Measurements from ENCODE around the gene RPL19.
A peak's percentile ranks its signal among the peaks of the same experiment; 100 is the strongest.
"Not testable (repeated sequence)": the region's sequence is repeated elsewhere in the genome, so short reads cannot be mapped to it uniquely, and the experiment has no call there.

RPL19 gene

DNA sequence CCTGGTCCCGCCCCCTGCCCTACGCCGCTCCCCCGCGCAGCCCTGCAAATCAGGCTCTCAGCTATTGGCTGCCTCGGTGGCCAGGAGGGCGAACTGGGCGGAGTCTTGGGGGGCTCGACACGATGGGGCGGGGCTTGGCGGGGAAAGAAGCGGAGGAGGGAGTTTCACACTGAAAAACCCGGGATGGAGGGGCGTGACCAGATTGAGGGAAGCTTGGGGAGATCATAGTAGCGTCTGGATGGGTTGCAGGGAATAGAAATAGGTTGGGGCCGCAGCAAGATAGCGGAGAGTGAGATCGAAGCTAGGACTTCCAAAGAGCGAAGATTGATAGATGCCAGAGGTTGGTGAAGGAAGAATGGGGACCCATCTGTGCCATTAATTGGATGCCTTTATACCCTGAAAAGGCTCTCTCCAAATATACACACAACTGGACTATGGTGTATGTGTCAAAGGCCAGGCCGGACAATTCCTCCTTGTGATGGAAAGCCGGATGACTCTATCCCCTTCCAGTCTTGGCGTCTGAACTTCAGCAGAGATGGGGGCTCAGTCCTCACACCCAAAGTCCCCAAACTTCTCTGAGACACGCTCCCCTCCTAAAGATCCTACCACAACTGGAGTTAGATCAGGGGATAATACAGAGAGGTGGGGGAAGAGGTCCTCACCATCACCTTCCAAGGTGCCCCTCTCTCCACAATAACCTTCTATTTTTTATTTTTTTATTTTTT lies 26.0 kb downstream of the RPL19 start:
- DNase-seq, result peak; percentile 33 to 35

DNA sequence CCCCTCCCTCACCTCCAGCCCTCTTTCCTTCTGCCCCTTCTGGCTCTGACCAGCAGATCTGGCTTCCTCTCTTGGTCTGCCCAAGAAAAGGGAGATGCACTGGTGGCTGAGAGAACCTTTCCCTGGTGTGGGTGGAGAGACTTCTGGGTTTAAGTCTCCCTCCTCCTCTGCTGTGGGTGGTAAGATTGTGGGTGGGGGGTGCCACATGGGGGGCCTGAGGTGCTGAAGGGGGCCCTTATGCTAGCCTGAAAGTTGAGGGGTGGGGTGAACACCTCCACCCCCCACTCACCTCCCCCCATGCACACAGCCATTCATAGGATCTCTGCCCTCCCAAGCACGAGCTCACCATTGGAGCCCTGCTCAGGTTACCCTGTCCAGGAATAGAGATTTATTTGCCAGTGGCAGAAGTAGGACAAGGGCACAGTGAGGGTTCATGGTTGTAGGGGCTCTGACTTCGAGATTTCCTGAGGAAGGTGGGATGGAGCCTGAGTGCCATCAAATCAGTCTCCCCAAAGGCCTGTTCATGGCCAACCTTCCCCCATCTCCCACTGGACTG lies 27.4 kb downstream of the RPL19 start:
- no peak for DNase-seq

DNA sequence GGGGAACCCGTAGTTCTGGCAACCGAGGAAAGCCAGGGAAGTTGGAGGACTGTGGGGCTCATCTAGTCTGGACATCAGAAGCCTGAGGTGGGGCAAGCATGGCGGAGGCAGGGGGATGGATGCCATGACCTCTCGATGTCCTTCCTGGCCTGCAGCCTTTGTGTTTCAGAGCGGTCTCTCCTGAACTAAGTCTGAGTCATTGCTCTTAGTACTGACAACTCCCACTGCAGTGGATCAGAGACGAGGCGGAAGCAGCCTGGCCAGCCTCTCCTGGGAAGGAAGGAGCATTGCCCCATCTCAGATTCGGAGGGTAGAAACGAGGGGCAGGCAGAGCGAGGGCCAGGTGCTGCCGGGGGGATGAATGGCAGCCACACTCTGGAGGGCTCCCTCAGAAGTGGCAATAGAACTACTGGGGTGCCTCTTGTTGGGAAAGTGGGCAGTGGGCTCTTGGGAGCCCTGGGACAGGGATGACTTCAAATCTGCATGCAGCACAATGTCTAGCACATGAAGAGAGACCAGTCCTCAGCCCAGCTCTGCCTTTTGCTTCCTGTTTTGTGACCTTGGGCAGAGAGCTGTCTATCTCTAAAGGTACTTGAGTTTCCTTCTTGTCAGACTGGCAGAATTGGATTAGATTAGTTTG lies 29.3 kb downstream of the RPL19 start:
- no peak for DNase-seq

DNA sequence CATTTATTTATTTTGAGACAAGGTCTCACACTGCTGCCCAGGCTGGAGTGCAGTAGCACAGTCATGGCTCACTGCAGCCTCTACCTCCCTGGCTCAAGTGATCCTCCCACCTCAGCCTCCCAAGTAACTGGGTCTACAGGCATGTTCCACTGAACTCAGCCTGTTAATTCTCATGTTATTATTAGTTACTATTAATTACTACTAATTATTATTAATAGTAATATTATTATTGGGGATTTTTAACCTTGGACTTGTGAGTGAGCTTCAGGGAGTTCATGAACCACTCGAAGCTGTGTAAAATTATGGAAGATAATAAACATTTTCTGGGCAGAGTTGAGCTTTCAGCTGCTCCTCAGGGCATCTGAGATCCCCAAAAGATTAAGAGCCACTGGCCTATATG lies 30.3 kb downstream of the RPL19 start:
- DNase-seq, result no peak

DNA sequence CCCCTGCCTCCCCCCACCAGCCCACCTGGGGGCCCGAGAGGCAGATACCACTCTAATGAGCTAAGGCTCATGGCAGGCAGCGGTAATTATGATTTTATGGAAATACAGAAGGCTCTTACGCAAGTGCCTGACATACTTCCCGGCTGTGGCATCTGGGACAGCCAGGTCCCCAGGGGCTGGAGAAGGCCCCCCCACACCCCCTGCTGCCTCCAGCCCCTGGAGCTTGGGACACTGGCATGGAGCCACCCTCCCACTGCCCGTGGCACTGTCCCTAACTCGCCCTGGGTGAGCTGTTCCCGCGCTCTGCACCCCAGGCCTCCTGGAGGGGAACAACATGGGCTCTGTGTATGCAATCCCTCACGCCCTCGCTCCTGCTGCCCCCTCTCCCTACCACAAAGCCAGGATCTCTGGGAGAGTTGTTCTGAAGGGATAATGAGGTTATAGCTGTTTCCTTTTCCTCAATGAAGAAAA lies 31.0 kb downstream of the RPL19 start:
- no peak for DNase-seq

DNA sequence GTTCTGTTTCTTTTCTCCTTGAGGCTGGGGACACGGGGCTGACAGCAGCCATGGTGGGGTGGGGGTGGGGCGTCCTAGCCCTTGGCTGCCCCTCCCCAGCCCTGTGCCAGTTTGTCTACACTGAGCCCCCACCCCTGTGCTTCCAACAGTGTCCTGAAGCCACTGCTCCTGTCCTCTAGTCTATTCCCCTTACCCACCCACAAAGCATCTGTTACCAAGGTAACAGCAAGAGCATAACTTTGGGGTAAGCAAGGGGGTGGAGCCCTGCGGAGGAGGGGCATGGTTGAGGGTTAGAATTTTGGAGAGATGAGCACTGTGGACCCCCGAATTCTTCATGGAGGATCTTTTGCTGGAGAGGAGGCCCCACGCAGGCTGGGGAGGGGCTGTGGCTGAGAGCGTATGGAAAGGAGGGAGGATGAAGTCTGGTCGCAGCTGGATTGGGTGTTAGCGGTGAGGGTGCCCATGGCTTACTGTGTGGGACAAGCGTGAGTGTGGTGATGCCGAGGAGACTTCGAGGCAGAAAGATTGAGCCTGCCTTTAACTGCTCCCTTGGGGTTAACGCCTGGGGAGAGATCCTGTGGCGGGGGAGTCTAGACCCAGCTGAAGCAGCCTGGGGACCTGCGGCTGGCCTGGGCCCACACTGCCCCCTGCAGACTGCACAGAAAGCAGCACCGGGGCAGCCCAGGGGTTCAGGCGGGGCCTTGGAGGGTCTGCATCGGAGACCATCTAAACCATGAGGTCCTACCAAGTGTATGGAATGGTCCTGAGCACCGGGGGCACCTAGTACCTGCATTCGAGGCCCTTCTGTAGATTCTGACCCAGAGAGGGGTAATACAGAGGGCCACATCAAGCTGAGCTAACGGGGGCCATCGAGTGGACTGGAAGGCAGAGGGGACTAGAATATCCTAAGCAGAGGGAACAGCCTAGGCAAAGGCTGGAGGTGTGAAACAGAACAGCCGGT lies 31.8 kb downstream of the RPL19 start:
- peak; percentile 44 to 46 for DNase-seq

DNA sequence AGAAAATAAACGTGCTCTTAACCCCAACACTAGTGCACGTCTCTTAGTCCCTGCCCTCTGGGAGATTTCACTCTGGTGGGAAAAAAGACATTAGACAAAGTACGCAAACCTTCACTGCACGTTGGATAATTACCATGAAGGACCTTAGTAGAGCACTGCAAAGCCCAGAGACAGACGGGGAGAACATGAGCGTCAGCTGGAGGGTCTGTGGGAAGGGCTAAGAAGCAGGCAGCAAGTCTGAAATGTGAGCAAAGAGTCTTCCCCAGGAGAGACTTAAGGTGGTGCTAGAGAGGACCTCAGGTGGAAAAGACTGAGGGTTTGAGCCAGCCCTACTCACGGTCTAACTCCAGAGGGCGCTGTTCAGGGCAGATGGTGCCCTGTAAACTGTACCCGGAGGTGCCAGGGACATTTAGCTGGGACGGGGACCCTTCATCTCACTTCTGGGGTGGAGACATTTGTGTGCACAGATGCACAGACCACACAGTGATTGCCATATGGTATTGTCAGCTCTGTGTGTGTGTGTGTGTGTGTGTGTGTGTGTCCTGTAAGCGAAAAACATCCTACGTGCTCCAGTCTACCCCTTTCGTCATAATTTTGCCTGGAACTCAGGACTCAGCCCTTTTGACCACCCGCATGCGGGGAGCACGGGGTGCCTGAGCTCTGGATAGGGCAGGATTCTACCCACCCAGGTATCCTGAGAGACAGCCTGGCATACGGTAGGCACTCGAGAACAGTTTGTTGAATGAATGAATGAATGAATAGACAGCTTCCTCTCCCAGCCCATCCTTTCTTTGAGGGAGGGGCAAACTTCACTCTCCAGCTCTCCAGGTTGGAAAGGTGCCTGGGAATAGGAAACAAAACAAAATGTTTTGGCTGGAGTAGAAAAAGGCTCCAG lies 35.7 kb downstream of the RPL19 start:
- peak; percentile 11 to 27 for DNase-seq

DNA sequence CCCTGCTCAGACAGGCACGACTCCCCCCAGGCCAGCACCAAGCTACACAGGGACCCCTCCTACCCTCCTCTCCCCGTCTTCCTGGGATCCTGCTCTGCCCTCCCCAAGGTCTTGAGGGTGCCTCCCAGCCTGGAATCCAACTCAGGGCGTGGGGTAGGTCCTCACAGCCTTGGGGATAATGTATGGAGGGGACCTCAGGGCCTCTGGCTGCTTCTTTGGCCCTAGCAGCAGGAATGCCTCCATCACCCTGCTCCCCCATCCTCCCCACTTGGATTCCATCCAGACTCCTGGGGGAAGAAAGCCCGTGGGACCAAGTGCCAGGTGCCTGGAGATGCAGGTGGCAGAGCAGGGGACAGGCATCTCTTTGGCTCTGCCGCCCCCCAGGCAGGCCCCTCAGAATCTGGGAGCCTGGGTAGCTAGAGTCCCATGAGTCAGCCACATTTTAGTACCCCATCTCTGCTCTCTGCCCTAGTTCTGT lies 36.4 kb downstream of the RPL19 start:
- DNase-seq, result no peak

DNA sequence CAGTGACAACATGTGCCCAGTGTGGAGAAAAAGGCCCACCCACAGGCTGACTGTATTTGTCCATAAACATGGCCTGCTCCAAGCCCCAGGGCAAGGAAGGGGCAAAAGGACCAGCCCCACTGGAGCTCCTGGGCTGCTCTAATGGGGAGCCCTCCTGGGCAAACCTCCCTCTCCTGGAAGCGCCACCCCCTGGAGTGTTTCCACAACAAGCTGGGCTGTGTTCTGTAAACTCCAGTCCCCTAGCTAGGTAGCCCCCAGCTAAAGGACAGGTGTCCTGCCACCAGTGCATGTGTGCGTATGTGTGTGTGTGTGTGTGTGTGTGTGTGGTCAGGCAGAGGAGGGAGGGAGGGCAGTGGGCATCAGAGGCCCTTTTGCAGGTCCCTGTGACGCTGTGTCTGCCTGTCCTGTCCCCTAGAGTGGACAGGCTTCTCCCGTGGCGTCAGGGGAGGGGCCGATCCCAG lies 36.9 kb downstream of the RPL19 start:
- no peak for DNase-seq

DNA sequence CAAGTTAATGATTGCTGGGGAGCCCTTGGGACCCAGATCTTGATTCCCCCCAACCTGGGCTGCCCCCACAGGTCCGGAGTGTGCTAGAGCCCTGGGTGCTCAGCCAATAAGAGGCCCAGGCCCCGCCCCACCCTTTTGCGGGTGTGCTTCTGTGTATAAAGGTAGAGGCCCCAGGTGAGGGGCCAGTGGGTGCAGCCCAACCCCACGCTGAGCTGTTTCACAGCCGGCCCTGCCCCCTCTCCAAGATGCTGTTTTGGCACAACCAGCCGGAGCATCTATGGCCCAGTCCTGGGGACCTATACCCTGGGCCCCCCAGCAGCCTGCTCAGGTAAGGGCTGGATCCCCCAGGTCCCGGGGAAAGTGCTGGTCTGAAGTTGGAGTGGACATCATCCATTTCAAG lies 37.5 kb downstream of the RPL19 start:
- no peak for DNase-seq

DNA sequence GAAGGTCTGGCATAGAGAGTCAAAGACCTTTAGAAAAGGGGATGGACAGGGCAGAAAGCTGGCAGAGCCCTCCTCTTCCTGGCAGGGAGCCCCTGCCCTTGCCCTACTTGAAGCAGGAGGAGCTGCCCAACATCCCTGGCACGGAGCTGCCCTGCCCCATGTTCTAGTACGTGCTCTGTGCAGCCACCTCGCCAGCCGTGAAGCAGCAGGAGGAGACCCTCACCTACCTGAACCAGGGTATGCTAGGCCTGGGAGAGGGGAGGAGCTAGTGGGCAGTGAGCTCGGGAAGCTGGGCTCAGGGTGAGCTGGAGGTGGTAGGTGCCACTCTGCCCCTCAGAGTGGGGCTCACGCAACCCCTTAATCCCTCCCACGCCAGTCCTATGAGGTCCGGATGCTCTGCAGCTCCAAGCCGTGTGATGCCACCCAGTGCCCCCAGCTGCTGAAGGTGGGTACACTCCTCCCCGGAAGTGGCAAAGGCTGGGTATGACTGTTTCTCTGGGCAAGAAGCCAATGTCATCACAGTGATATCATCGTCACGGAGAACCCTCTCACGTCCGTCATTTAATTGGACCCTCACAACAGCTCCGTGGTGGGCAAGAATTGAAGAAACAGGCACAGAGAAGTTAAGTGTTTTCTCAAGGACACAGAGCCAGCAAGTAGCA lies 38.4 kb downstream of the RPL19 start:
- peak; percentile 68 to 73 for DNase-seq

DNA sequence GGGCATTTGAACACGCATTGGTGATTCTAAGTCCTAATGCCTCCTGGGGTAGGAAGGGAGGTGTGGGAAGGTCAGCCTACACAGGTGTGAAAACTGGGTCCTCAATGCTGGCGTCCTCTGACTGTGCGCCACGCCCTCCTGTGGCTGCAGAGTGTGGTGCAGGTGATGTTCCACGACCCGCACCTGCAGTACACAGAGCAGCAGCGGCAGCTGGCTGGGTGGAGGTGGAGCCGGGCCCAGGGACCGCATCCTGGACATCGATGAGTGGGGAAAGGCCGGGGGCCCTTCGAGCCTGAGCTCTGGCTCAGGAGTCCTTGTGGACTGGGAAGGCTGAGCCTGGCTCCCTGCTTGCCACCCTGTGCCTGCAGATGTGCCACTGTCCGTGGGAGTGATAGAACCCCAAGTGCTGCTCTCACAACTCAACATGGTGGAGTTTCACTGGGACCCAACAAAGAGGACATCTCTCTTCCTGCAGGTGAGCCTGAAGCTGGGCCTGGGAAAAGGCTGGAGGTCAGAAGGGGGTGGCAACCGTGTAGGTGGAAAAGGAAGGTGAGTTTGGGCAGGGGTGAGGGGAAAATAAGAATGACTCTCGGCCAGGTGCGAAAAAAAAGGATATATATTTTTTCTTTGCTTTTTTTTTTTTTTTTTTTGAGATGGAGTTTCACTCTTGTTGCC lies 39.7 kb downstream of the RPL19 start:
- peak; percentile 59 to 64 for DNase-seq

DNA sequence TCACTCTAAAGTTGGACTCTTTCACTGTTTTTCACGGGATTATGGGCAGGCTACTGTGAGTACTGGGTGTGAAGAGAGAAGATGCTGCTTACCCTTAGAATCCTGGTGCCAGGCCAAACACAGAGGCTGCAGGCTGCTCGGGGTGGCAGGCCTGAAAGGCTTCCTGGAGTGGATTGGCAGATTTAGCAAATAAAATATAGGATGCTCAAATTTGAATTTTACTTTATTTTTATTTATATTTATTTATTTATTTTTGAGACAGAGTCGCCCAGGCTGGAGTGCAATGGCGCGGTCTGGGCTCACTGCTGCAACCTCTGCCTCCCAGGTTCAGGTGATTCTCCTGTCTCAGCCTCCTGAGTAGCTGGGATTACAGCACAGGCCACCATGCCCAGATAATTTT lies 40.5 kb downstream of the RPL19 start:
- DNase-seq, result no peak

DNA sequence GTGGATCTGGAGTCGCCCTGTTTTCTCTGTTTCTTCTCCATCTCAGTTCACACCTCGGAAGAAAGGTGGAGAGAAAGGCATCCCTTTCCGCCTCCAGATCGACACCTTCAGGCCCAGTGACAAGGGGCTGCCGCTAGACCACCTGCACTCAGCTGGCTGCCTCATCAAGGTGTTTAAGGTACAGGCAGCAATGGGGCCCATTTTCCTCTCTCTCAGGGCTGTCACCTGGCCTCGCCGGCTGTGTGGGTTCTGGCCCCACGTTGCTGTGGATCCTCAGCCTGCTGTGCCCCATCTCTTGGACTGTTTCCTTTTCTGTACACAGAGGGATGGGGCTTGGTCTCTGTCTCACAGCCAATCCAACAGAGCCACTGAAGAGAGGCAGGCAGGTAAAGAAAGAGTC lies 43.1 kb downstream of the RPL19 start:
- no peak for DNase-seq

DNA sequence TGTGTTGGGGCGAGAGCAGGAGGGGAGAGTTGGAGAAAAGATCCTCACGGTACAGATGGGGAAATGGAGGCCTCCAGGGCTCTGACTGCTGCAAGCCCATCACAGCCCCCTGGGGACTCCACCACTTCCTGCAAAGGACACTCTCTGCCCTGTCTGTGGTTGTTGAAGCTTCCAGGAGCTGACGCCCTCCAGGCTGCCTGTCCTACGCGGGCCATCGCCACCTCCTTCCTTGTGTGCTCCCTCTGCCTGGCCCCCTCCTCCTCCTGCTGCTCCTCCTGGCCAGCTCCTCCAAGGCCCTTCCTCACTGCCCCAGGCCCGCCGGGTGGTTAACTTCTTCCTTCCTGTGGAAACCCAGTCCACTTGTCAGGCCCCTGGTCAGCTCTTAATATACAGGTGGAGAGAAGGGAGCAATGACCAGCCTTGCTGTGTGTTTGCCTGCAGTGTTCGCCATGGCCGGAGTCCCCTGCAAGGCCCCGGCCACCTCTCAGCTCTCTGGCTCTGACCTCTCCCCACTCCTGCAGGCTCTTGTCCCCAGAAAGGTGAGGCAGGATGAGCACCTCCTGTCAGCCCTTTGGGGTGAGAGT lies 44.0 kb downstream of the RPL19 start:
- DNase-seq, result no peak

DNA sequence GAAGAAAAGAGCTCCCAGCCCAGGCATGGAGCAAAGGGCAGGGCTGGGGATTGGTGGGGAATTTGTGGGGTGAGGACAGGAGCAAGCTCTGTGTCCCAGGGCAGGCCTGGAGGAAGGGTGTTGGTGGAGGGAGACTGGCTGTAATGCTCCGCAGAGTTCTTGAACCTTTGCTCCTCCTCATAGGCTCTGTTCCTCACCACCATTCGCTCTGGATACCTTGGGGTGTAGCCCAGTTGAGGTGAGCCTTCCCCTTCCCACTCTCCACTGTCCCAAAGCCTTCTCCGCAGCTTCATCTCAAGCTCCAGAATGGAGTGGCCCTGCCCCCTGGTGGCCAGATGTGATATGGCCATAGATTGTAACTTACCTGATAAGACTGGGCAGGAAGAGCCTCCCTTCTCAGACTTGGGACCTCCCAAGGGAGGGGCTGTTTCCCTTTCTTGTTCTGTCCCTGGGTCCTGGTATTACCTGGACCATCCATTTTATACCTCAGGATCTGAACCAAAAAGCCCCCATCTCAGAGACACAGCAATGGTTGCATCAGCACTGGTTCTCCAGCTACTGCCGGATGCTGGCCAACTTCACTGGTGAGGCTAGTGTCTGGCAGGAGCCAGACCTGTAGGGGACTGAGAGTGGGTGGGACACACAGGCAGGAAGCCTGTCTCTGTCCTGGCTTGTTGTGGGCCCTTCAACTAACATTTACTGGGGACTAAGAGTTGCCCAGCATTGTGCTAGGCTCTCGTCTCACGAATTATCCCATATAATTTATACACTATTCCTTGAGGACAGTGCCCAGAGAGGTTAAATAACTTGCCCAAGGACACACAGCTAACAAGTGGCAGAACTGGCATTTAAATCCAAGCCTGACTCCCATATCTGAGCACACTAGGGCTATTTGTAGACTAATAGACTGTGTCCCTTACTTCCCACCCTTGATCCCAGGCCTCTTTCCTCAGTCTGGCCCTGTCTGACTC lies 44.8 kb downstream of the RPL19 start:
- DNase-seq, result peak; percentile 86 to 90

DNA sequence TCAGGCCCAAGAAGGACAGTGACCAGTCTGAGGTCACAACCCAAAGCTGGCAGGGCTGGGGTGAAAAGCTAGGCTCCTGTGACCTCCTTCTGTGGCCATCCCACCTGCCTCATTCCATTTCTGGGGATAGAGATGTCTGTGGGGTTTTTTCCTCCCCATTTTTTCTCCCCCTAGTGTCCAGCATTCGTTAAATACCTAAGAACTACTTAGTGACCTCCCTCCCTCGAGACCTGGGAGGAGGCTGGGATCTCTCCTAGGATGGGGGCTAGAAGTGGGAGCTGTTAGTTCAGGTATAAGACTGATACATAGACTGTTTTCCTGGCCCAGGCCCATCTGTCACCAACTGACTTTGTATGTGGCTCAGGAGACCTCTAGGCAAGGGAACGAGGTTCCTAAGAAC lies 46.2 kb downstream of the RPL19 start:
- DNase-seq, result no peak

DNA sequence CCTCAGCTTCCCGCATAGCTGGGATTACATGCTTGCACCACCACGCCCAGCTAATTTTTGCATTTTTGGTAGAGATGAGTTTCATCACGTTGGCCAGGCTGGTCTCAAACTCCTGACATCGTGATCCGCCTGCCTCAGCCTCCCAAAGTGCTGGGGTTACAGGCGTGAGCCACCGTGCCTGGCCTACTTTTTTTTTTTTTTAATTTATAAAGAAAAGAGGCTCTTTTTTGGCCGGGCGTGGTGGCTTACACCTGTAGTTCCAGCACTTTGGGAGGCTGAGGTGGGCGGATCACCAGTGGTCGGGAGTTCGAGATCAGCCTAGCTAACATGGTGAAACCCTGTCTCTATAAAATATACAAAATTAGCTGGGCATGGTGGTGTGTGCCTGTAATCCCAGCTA lies 50.0 kb downstream of the RPL19 start:
- DNase-seq, result not testable (repeated sequence)

DNA sequence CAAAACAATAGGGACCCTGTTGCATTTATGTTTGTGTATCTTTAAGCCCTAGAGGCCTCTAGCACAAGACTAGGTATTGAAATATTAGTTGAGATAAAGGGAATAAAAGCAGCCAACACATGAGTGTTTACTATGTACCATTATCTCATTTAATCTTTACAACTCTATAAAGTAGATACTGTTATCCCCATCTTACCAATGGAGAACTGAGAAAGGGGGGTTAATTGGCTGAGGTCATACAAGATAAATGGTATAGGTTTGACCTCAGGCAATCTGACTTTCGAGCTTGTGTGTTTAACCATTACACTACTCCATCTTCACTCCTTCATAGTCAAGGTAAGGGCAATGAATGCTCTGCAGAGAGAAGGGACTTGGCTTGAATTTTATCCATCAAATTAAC lies 51.9 kb downstream of the RPL19 start:
- DNase-seq, result no peak

Measured in activated CD4-positive, alpha-beta T cell treated with anti-CD3 and anti-CD28 coated beads, Interleukin-2, amount 50 U/mL, for 4 hours (primary cell).